H1 (cell line): ENCODE results near the gene CALHM3. TPM values are rescaled to one million over a fixed set of nuclear protein-coding genes. Genes with fewer than 3 reads are reported as not detected.

Source experiments
- CTCF ChIA-PET: fragments of 300-600 bp; sonication (Branson Sonifier 250); formaldehyde crosslinking; loops from one replicate; lab custom pipeline; 2021; ENCODE audit not compliant: partially characterized antibody; lab: Charles Lee
- POLR2A ChIA-PET: fragments of 300-600 bp; sonication (Branson Sonifier 250); formaldehyde crosslinking; loops from one replicate; lab custom pipeline; 2021; ENCODE audit warnings: inconsistent platforms; ENCODE audit not compliant: partially characterized antibody; lab: Charles Lee
- DNase-seq, 2 experiments: peaks; one replicate each; pipeline versions ENCODE4 v3.0.0 to v3.0.0-alpha.2; 2010 to 2022; ENCODE audit warnings: low spot score in 2 of 2, low read depth in 1 of 2, mixed read lengths in 1 of 2
- FAIRE-seq: peaks from 2 replicates; lab custom pipeline; 2011; peaks lifted over from hg19 to GRCh38; lab: Jason Lieb, UNC
- H2AFZ ChIP-seq: 2 replicates; pipeline ENCODE4 v1.8.1; 2012; ENCODE audit warnings: low read length, inconsistent platforms
- H2AK5ac ChIP-seq: 2 replicates; pipeline ENCODE4 v1.6.1; 2013; ENCODE audit warnings: low read depth, low read length
- H2BK120ac ChIP-seq: replicated peaks from 2 replicates; pipeline ENCODE3; 2013; ENCODE audit warnings: low read depth, low read length, inconsistent platforms
- H2BK12ac ChIP-seq: 2 replicates; pipeline ENCODE4 v1.6.1; 2013; ENCODE audit warnings: low read depth, low read length
- H2BK15ac ChIP-seq: 2 replicates; pipeline ENCODE4 v1.6.1; 2013; ENCODE audit warnings: low read length
- H2BK20ac ChIP-seq: 2 replicates; pipeline ENCODE4 v1.6.1; 2013; ENCODE audit warnings: low read length
- H2BK5ac ChIP-seq: 2 replicates; pipeline ENCODE4 v1.6.1; 2013; ENCODE audit warnings: low read depth, low read length
- H3K14ac ChIP-seq: 2 replicates; pipeline ENCODE4 v1.6.1; 2013; ENCODE audit warnings: inconsistent platforms; ENCODE audit not compliant: insufficient read length
- H3K18ac ChIP-seq: 2 replicates; pipeline ENCODE4 v1.6.1; 2013; ENCODE audit warnings: low read length; ENCODE audit errors: extremely low read depth
- H3K23ac ChIP-seq: 2 replicates; pipeline ENCODE4 v1.6.1; 2013; ENCODE audit warnings: inconsistent platforms; ENCODE audit not compliant: insufficient read length
- H3K23me2 ChIP-seq: 2 replicates; pipeline ENCODE4 v1.6.1; 2013; ENCODE audit warnings: low read depth, low read length
- H3K27ac ChIP-seq: 2 replicates; pipeline ENCODE4 v1.6.1; 2011; ENCODE audit warnings: low read depth, low read length, inconsistent platforms
- H3K27me3 ChIP-seq, 4 experiments: replicated peaks in 1 of 4; 1 replicate in 1 of 4; 2 replicates in 3 of 4; pipeline versions ENCODE4 v1.6.1 to v1.8.1; 2011 to 2013; ENCODE audit warnings: low read length in 3 of 4, mild to moderate bottlenecking in 3 of 4, inconsistent platforms in 2 of 4, mixed read lengths in 2 of 4, moderate library complexity in 1 of 4; ENCODE audit not compliant: control insufficient read depth in 3 of 4, insufficient read depth in 3 of 4; ENCODE audit errors: extremely low read depth in 1 of 4
- H3K36me3 ChIP-seq, 4 experiments: 2 replicates each; pipeline versions ENCODE4 v1.6.1 to v1.8.1; 2011 to 2013; ENCODE audit warnings: mild to moderate bottlenecking in 4 of 4, low read length in 3 of 4, moderate library complexity in 2 of 4, control low read depth in 1 of 4, inconsistent platforms in 1 of 4; ENCODE audit not compliant: insufficient read depth in 4 of 4, control insufficient read depth in 2 of 4
- H3K4ac ChIP-seq: replicated peaks from 2 replicates; pipeline ENCODE3; 2013; ENCODE audit warnings: low read length, low read depth, mixed read lengths, inconsistent platforms; ENCODE audit not compliant: insufficient read length
- H3K4me1 ChIP-seq, 4 experiments: replicated peaks in 1 of 4; 1 replicate in 1 of 4; 2 replicates in 3 of 4; pipeline versions ENCODE4 v1.6.1 to v1.8.1; 2011 to 2013; ENCODE audit warnings: low read length in 3 of 4, inconsistent platforms in 2 of 4, mixed read lengths in 1 of 4; ENCODE audit not compliant: insufficient read depth in 4 of 4, control insufficient read depth in 3 of 4
- H3K4me2 ChIP-seq, 2 experiments: 2 replicates each; pipeline versions ENCODE4 v1.6.1 to v1.8.1; 2011 to 2013; ENCODE audit warnings: low read depth in 2 of 2, low read length in 2 of 2, control low read depth in 1 of 2, inconsistent platforms in 1 of 2, mild to moderate bottlenecking in 1 of 2; ENCODE audit not compliant: insufficient read depth in 1 of 2
- H3K4me3 ChIP-seq, 4 experiments: fragments of 200-600, 300-600 bp in 1 of 4; sonication (generic), shearing (Covaris generic), sonication (Bioruptor Twin) in 1 of 4; 2 replicates each; pipeline versions ENCODE4 v1.5.1 to v1.8.1; 2011 to 2016; ENCODE audit warnings: low read length in 4 of 4, low read depth in 3 of 4, control low read depth in 2 of 4, inconsistent platforms in 2 of 4, mild to moderate bottlenecking in 2 of 4, mixed read lengths in 1 of 4, moderate library complexity in 1 of 4; ENCODE audit not compliant: insufficient read depth in 2 of 4; ENCODE audit errors: extremely low read depth in 1 of 4
- H3K56ac ChIP-seq: replicated peaks from 2 replicates; pipeline ENCODE3; 2013; ENCODE audit warnings: low read depth, mild to moderate bottlenecking, mixed read lengths, low read length, inconsistent platforms; ENCODE audit not compliant: insufficient read length
- H3K79me1 ChIP-seq: 2 replicates; pipeline ENCODE4 v1.6.1; 2013; ENCODE audit warnings: low read depth, low read length, control low read depth
- H3K79me2 ChIP-seq, 2 experiments: 2 replicates each; pipeline versions ENCODE4 v1.6.1 to v1.8.1; 2012 to 2013; ENCODE audit warnings: low read length in 2 of 2, mild to moderate bottlenecking in 2 of 2, inconsistent platforms in 1 of 2; ENCODE audit not compliant: insufficient read depth in 2 of 2, control insufficient read depth in 1 of 2
- H3K9ac ChIP-seq, 4 experiments: replicated peaks in 1 of 4; 1 replicate in 1 of 4; 2 replicates in 3 of 4; pipeline versions ENCODE4 v1.6.1 to v1.8.1; 2011 to 2013; ENCODE audit warnings: low read depth in 3 of 4, low read length in 3 of 4, control low read depth in 2 of 4, mild to moderate bottlenecking in 2 of 4, moderate library complexity in 2 of 4, inconsistent platforms in 1 of 4; ENCODE audit errors: extremely low read depth in 1 of 4
- H3K9me3 ChIP-seq, 2 experiments: 2 replicates each; pipeline versions ENCODE4 v1.6.1 to v1.8.1; 2012 to 2013; ENCODE audit warnings: mild to moderate bottlenecking in 2 of 2, moderate library complexity in 2 of 2, control low read depth in 1 of 2, inconsistent platforms in 1 of 2, low read depth in 1 of 2, low read length in 1 of 2, mixed read lengths in 1 of 2; ENCODE audit not compliant: insufficient read depth in 2 of 2
- H4K20me1 ChIP-seq, 2 experiments: replicated peaks in 1 of 2; 2 replicates each; pipeline versions ENCODE3 to v1.8.1; 2011 to 2013; ENCODE audit warnings: inconsistent platforms in 2 of 2, low read length in 2 of 2, mild to moderate bottlenecking in 1 of 2; ENCODE audit not compliant: insufficient read depth in 2 of 2, control insufficient read depth in 1 of 2
- H4K5ac ChIP-seq: 2 replicates; pipeline ENCODE4 v1.6.1; 2013; ENCODE audit warnings: low read length, low read depth, mixed read lengths, inconsistent platforms; ENCODE audit not compliant: insufficient read length
- H4K8ac ChIP-seq: 2 replicates; pipeline ENCODE4 v1.8.0; 2013; ENCODE audit warnings: mild to moderate bottlenecking, moderate library complexity, low read length, inconsistent platforms; ENCODE audit not compliant: insufficient read depth; ENCODE audit errors: extremely low read depth
- H4K91ac ChIP-seq: replicated peaks from 2 replicates; pipeline ENCODE3; 2013; ENCODE audit warnings: low read length, mixed read lengths, inconsistent platforms; ENCODE audit not compliant: insufficient read length
- CEBPB ChIP-seq: IDR thresholded peaks from 2 replicates; pipeline ENCODE4 v1.6.1; 2012; ENCODE audit warnings: low read depth, low read length
- JUN ChIP-seq: IDR thresholded peaks from 2 replicates; pipeline ENCODE4 v1.6.1; 2011; ENCODE audit warnings: low read depth, mild to moderate bottlenecking, improper control_type of control experiment, low read length
- KDM5A ChIP-seq: fragments of 200-600 bp; IDR thresholded peaks from 2 replicates; pipeline ENCODE4 v1.7.1; 2012; ENCODE audit warnings: mild to moderate bottlenecking, low read length, inconsistent platforms, mixed read lengths
- PHF8 ChIP-seq: fragments of 200-600 bp; sonication (generic); conservative IDR thresholded peaks from 2 replicates; pipeline ENCODE4 v1.7.1; 2012; ENCODE audit warnings: low read depth, mild to moderate bottlenecking, inconsistent platforms, low read length, moderate library complexity
- POU5F1 ChIP-seq: IDR thresholded peaks from 2 replicates; pipeline ENCODE4 v1.6.1; 2011; ENCODE audit warnings: low read depth, mild to moderate bottlenecking, low read length, moderate library complexity
- RXRA ChIP-seq: IDR thresholded peaks from 2 replicates; pipeline ENCODE4 v1.6.1; 2011; ENCODE audit warnings: low read depth, mild to moderate bottlenecking, low read length, moderate library complexity; ENCODE audit not compliant: insufficient read depth
- SAP30 ChIP-seq: fragments of 300-600 bp; sonication (generic); IDR thresholded peaks from 2 replicates; pipeline ENCODE4 v1.7.1; 2012; ENCODE audit warnings: low read length, moderate library complexity, mild to moderate bottlenecking, inconsistent platforms; ENCODE audit not compliant: insufficient read depth, insufficient replicate concordance
- SIN3A ChIP-seq, 2 experiments: IDR thresholded peaks in 1 of 2; conservative IDR thresholded peaks in 1 of 2; 2 replicates each; pipeline ENCODE4 v1.6.1; 2011 to 2012; ENCODE audit warnings: low read length in 2 of 2, improper control_type of control experiment in 1 of 2, low read depth in 1 of 2, mild to moderate bottlenecking in 1 of 2
- SIRT6 ChIP-seq: IDR thresholded peaks from one replicate; pipeline ENCODE4 v1.7.1; 2012; ENCODE audit warnings: low read length, inconsistent platforms
- SUZ12 ChIP-seq: fragments of 200-600 bp; sonication (generic); IDR thresholded peaks from 2 replicates; pipeline ENCODE4 v1.6.1; 2012; ENCODE audit warnings: mild to moderate bottlenecking, inconsistent platforms, low read length, moderate library complexity, mixed read lengths
- TAF1 ChIP-seq: IDR thresholded peaks from 2 replicates; pipeline ENCODE4 v1.6.1; 2011; ENCODE audit warnings: mild to moderate bottlenecking, low read depth, low read length
- TAF7 ChIP-seq: optimal IDR thresholded peaks from 2 replicates; pipeline ENCODE3; 2011; ENCODE audit warnings: low read depth, mild to moderate bottlenecking, inconsistent platforms, low read length, moderate library complexity, borderline replicate concordance
- WGBS, 2 experiments: shearing (Covaris generic) in 1 of 2; methylation state at CpG; one replicate each; pipeline versions ENCODE4 v1.1.6 to v1.1.7; 2013 to 2015; ENCODE audit warnings: low lambda C conversion rate in 2 of 2, mixed read lengths in 2 of 2, inconsistent platforms in 1 of 2, low coverage in 1 of 2, missing lambda C conversion rate in 1 of 2; ENCODE audit not compliant: insufficient replicate concordance in 2 of 2, insufficient coverage in 1 of 2, insufficient read length in 1 of 2; ENCODE audit errors: extremely low coverage in 1 of 2, missing lambda C conversion rate in 1 of 2; 5-methylcytosine and 5-hydroxymethylcytosine counted together
- polyA plus RNA-seq, 7 experiments: library from polyadenylated mRNA; depleted of rRNA in 3 of 7; stranded (reverse) in 5 of 7; unstranded in 2 of 7; fragments of >200 nt in 5 of 7; fragments of 200-250 nt in 2 of 7; gene quantifications; 1 replicate in 5 of 7; 2 replicates in 1 of 7; 4 replicates in 1 of 7; pipeline versions ENCODE4 v1.2.1 to v1.2.3, GENCODE V29; 2011 to 2013; ENCODE audit warnings: missing spikeins in 2 of 7, mixed read lengths in 2 of 7
- total RNA-seq: library from RNA; stranded (reverse); fragmentation: NEBNext Ultra II Directional; extraction: Animal tissue kit (Norgen Biotek cat#: 25700); gene quantifications from 2 replicates; pipeline ENCODE4 v1.2.1, GENCODE V29; 2021
- TF ChIP-seq, protein P1 (sequence below): IDR thresholded peaks from 2 replicates; pipeline ENCODE4 v1.6.1; 2011; ENCODE audit warnings: low read length, improper control_type of control experiment

CALHM3 gene
- total and polyA plus RNA-seq, 2 of the 8 experiments (the other 6 are each of a cell fraction or from before 2014, with no cell fraction given) = 0.17 to 0.60 TPM

DNA sequence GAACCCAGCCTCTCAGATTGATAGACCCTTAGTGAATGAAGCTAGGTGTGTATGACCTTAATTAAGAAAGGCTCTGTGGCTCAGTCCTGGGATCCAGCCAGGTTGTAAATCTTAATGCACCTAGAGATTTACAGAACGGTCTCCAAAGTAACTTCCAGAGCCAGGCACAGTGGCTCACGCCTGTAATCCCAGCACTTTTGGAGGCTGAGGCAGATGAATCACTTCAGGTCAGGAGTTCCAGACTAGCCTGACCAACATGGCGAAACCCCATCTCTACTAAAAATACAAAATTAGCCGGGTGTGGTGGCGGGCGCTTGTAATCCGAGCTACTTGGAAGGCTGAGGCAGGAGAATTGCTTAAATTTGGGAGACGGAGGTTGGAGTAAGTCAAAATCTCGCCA is 51.2 kb downstream of the CALHM3 start:
- CTCF ChIA-PET = interaction anchor here (1.3 to 2.8 kb wide), 4 partner anchors 10 to 58 kb away, joined by 3 to 12 read pairs (median 5); no protein-coding TSS in a partner anchor
- H2AFZ ChIP-seq = no peak overlapping the region
- no peak overlapping the region for H2BK15ac ChIP-seq
- H3K9me3 ChIP-seq = no peaks in the 10 kb centered on the region
- no peak overlapping the region for H3K56ac ChIP-seq
- H4K20me1 ChIP-seq = peaks cover 3 to 5% of the 10 kb centered on the region in 2 experiments
- H2BK12ac ChIP-seq = no peak overlapping the region
- 88 to 89% methylated on average over 1 to 9 of the region's 9 CpGs for WGBS, 2 experiments
- no peaks in the 10 kb centered on the region for H3K23me2 ChIP-seq
- no peak overlapping the region for H4K5ac ChIP-seq
- no peak overlapping the region for H4K91ac ChIP-seq
- H3K79me2 ChIP-seq = no peaks in the 10 kb centered on the region
- no peak overlapping the region for H3K4me3 ChIP-seq
- no peaks in the 10 kb centered on the region for H3K79me1 ChIP-seq
- H2BK20ac ChIP-seq = no peak overlapping the region
- no peak overlapping the region for H3K27ac ChIP-seq
- no peak overlapping the region for H2AK5ac ChIP-seq
- POLR2A ChIA-PET = interaction anchor here (1.4 to 2.0 kb wide), 3 partner anchors 9 to 13 kb away, joined by 3 to 7 read pairs (median 4); no protein-coding TSS in a partner anchor
- no peak overlapping the region for H3K18ac ChIP-seq
- H3K23ac ChIP-seq = no peak overlapping the region
- FAIRE-seq (no peak), DNase-seq (no peak)
- H3K4ac ChIP-seq = no peak overlapping the region
- H3K4me1 ChIP-seq = no peaks in the 10 kb centered on the region
- no peaks in the 10 kb centered on the region for H3K27me3 ChIP-seq
- H2BK5ac ChIP-seq = no peak overlapping the region
- H3K36me3 ChIP-seq = peaks cover 35 to 83% (median 68%) of the 10 kb centered on the region in 4 experiments
- no peak overlapping the region for H3K9ac ChIP-seq
- H3K14ac ChIP-seq = no peak overlapping the region
- no peak overlapping the region for H4K8ac ChIP-seq
- no peak overlapping the region for H2BK120ac ChIP-seq
- H3K4me2 ChIP-seq = no peak overlapping the region
- TF ChIP-seq SAP30 = no peak
- no peak for TF ChIP-seq TAF7
- TF ChIP-seq SUZ12 = no peak
- no peak for TF ChIP-seq SIN3A (conservative IDR thresholded peaks at IDR 0.05 in 1 of 2, IDR thresholded peaks at IDR 0.05 in 1 of 2; ENCODE audit: low read depth in 1 of 2, low read length in 2 of 2)
- no peak for TF ChIP-seq POU5F1
- no peak for TF ChIP-seq PHF8
- TF ChIP-seq, protein P1, sequence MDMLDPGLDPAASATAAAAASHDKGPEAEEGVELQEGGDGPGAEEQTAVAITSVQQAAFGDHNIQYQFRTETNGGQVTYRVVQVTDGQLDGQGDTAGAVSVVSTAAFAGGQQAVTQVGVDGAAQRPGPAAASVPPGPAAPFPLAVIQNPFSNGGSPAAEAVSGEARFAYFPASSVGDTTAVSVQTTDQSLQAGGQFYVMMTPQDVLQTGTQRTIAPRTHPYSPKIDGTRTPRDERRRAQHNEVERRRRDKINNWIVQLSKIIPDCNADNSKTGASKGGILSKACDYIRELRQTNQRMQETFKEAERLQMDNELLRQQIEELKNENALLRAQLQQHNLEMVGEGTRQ = no peak
- no peak for TF ChIP-seq RXRA
- no peak for TF ChIP-seq CEBPB
- TF ChIP-seq JUN = no peak
- no peak for TF ChIP-seq TAF1
- TF ChIP-seq KDM5A = no peak
- TF ChIP-seq SIRT6 = no peak
